GM18505 (cell line): Measurements from ENCODE around the gene PSAPL1.

Experiments
- ATAC-seq: cut with Tn5 transposase; IDR thresholded peaks from one replicate; pipeline ENCODE4 v1.9.1; 2021; ENCODE audit not compliant: unreplicated experiment
- POLR2A ChIP-seq: IDR thresholded peaks from 4 replicates; pipeline ENCODE4 v1.6.1; 2011; ENCODE audit warnings: borderline replicate concordance; ENCODE audit not compliant: insufficient read depth, insufficient read length; ENCODE audit errors: extremely low read depth

PSAPL1 gene

GRCh38 chr4:7423801-7424552 lies 10.8 kb downstream of the PSAPL1 start:
- no peak for ATAC-seq
- no peak for TF ChIP-seq POLR2A

DNA sequence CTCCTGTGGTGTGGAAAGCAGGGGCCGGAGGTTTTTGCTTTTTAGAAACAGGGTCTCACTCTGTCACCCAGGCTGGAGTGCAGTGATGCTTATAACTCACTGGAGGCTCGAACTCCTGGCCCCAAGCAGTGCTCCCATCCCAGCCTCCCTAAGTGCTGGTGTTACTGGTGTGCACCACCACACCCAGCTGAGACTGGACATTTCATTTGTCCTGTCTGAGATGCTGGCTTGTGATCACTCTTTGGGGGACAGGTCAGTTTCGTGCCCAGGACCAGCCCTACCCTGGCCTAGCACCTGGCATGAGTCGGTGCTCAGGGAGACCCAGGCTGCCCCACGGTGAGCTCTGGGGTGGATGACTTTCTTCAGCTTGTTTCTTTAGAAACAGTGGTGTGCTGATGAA lies 11.3 kb downstream of the PSAPL1 start:
- no peak for TF ChIP-seq POLR2A
- ATAC-seq = no peak

DNA sequence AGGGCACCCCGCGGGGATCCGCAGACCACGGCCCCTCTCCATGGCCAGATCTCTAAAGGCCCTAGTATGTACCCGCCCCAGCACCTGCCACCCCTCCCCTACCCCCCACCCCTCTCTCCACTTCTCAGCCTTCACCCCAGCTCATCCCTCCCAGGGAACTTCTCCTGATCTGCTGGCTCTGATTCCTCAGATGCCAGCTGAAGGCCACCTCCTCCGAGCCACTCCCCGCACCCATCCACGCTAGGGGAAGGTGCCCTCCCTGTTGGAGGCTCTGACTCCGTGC lies 11.9 kb downstream of the PSAPL1 start:
- ATAC-seq = no peak
- no peak for TF ChIP-seq POLR2A

DNA sequence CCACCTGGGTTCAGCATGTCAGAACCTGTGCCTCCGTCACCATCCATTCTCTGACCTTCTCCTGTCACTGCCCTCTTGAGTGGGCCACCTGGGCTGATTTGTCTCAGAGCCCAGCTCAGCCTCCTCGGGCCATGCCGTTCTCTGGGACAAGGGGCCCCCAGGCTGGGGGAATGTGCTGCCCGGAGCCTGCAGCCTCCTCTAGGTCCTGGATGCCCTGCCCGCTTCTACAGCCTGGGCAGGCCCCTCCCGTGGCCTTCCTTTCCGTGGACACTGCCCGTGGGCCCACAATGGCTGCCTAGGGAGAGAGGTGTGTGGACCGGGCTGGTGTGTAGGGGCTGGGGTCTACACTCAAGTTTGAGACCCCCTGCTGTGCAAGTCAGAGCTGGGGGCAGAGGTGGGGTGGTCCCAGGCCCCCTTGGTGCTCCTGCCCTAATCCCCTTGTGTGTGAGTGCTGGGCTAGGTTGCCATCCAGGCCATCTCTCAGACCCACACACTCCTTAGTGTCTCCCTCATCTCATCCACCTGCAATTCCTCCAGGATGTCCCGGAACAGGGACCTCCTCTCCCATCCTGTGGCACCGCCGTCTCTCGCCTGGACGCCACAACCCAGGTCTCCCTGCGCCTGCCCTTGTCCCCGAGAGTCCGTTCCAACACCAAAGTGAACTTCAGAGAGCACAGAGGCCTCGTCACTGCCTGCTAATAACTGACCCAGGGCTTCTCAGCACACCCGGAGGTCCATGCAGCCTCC lies 12.4 kb downstream of the PSAPL1 start:
- no peak for TF ChIP-seq POLR2A
- no peak for ATAC-seq

GRCh38 chr4:7421356-7422150 lies 13.2 kb downstream of the PSAPL1 start:
- no peak for ATAC-seq
- no peak for TF ChIP-seq POLR2A

GRCh38 chr4:7420661-7421040 lies 14.1 kb downstream of the PSAPL1 start:
- TF ChIP-seq POLR2A = no peak
- ATAC-seq = no peak

DNA sequence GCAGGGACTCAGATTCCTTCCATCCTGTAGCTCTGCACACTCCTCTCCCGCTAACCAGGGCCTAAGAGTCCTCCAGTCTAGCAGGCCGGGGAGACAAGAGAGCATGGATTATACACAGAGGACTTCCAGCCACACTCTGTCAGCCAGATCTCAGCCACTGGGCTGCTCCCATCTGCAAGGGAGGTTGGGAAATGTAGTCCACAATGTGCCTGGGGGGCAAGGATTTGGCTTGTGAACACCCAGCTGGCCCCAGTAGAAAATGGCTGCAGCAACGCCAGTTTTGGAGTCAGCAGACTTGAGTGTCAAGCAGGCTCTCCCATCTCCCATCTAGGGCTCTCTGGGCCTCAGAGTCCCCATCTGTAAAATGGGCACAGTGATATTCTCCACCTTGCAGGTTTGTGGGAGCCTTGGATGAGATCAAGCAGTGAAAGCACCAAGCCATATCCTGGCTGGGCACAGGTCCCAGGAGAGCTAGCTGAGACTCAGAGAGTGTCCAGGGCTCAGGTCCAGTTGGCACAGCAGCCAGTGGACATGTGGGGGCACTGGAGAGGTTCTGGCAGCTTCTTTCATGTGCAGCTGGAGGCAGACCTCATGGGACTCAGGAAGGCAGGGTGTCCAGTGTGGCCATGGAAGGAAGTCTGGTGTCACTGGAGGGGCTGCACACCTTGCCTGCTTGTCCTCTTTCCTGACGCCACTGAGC lies 14.6 kb downstream of the PSAPL1 start:
- no peak for ATAC-seq
- no peak for TF ChIP-seq POLR2A

DNA sequence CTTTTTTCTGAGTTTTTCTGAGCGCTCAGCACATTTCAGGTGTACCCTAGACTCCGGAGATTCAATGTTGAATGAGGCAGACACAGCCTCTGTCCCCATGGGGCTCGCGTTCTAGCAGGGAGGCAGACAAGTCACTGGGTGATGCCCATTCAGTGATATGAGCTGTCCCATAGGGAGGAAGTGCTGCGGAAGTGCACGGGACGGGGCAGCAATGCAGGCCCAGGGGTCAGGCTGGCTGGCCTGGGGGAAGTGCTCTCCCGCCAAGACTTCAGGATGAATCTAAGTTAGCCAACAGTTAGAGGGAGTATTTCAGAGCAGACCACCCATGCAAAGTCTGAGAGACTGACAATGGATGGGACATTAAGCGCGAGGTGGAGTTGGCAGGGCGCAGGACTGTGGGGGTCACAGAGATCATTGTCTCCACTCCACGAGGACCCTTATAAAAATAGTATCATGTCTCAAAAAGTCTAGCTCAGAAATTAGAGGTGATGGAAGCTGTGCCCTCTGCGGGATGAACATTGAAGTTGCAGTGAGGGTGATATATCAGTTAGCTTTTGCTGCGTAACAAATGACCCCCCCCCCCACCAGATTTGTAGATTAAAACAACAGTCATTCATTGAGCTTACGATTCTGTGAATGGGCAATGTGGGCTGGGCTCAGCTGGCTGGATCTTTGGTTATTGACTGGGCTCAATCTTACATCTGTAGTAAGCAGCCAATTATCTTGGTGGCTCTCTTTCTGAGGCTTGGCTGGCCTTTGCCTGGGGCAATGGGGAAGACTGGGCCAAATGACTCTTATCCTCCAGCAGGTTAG lies 16.4 kb downstream of the PSAPL1 start:
- ATAC-seq = no peak
- no peak for TF ChIP-seq POLR2A

DNA sequence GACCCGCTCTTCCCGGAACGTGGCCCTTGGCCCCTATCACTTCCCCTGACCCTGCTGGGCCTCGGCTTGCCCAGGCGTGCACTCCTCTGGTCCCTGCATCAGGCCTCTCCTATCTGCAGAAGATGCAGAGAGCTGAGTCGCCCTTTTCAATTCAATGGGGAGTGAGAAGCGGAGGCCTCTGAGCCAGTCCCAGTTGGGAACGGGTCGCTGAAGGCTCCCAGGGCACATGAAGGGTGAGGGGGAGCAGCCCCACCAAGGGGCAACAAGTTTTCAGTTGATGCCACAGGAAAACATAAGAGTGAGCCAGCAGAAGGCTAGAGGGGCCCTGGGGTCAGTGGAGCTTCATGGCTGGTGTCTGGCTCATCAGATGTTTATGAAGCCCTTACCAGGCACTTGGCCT lies 17.1 kb downstream of the PSAPL1 start:
- ATAC-seq = no peak
- no peak for TF ChIP-seq POLR2A

- no peak for TF ChIP-seq POLR2A
- ATAC-seq = no peak
Observed at GRCh38 chr4:7416745-7417432, 17.8 kb downstream of the PSAPL1 start.

GRCh38 chr4:7415927-7416686 lies 18.6 kb downstream of the PSAPL1 start:
- TF ChIP-seq POLR2A = no peak
- ATAC-seq = no peak
